GM12873 (cell line): ENCODE measurements around the gene TMEM236.

ENCODE experiments used
- TF ChIP-seq, protein P1 (sequence below): IDR thresholded peaks from 2 replicates; pipeline ENCODE4 v1.5.1; 2012; ENCODE audit warnings: low read depth, mild to moderate bottlenecking, moderate library complexity, low read length, control low read depth; ENCODE audit not compliant: insufficient read depth; ENCODE audit errors: missing control alignments

TMEM236 gene

DNA sequence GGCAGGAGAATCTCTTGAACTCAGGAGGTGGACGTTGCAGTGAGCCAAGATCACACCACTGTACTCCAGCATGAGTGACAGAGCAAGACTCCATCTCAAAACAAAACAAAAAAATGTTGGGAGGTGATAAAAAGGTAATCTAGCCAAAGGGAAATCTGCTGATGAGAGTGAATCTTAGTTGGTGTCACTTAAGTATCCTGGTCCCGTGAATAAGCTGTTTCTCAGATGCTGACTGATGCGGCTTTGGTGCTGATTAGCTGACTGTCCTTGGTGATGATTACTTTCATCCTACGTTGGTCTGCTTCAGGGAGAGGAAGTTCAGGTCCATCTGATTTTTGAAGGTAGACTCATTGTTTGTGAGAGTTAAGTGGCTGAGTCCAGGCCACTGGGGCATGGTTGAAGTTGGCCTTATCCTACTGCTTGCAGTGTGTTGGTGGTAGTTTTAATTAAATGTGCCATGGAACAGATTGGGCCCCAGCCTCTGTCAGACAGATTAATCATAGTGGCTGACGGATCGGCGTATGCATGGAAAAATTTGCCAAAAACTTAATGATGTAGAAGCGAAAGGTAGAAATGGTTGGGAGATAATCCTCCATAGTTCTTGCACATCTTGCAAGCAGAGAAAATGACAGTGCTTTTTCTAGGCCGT, 17.4 kb upstream of the TMEM236 start:
- TF ChIP-seq, protein P1, sequence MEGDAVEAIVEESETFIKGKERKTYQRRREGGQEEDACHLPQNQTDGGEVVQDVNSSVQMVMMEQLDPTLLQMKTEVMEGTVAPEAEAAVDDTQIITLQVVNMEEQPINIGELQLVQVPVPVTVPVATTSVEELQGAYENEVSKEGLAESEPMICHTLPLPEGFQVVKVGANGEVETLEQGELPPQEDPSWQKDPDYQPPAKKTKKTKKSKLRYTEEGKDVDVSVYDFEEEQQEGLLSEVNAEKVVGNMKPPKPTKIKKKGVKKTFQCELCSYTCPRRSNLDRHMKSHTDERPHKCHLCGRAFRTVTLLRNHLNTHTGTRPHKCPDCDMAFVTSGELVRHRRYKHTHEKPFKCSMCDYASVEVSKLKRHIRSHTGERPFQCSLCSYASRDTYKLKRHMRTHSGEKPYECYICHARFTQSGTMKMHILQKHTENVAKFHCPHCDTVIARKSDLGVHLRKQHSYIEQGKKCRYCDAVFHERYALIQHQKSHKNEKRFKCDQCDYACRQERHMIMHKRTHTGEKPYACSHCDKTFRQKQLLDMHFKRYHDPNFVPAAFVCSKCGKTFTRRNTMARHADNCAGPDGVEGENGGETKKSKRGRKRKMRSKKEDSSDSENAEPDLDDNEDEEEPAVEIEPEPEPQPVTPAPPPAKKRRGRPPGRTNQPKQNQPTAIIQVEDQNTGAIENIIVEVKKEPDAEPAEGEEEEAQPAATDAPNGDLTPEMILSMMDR, result no peak

DNA sequence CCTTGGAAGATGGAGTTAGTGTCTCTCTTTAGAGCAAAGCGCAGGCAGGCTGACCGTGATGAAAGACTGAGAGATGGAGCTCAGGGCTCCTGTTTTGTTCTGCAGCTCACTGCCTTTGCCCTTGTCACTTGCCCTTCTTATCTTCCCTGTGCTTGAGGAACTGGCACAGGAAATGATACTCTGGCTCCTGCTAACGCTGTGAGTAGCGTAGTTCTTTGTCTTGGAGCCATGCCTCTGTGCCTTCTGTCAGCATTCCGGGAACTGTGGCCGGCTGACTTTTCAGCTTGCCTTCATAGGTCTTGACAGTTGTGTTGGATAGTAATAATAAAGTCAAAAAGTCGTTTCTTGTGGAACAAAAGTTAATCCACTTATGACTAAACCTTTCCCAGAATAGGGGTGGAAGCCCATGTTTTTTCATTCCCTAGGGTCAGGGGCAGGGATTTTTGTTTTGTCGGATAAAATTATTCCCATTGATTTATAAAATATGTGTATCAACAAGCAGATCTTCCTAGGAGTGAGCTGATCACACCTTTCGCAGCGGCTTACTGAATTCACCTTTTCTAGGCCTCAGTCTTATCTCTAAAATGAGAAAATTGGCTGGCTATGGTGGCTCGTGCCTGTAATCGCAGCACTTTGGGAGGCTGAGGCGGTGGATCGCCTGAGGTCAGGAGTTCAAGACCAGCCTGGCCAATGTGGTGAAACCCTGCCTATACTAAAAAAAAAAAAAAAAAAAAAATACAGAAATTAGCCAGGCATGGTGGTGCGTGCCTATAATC, 16.6 kb upstream of the TMEM236 start:
- TF ChIP-seq, protein P1, result no peak

DNA sequence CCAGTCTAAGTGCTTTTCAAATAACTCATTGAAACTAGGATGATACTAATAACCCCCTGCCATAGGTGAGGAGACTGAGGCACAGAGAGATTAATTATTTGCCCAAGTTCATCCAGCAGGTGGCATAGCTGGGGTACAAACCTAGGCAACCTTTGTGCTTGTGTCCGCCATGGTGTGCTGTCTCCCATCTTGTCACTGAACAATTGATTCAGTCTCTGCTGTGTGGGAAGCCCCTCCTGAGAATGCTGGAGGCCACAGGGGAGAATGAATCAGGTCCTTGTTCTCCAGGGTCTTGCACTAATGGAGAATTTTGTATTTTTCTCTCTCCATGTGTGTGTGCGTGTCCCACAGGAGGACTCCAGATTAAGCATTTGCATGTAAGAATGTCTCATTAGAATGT, 15.8 kb upstream of the TMEM236 start:
- TF ChIP-seq, protein P1, result no peak

DNA sequence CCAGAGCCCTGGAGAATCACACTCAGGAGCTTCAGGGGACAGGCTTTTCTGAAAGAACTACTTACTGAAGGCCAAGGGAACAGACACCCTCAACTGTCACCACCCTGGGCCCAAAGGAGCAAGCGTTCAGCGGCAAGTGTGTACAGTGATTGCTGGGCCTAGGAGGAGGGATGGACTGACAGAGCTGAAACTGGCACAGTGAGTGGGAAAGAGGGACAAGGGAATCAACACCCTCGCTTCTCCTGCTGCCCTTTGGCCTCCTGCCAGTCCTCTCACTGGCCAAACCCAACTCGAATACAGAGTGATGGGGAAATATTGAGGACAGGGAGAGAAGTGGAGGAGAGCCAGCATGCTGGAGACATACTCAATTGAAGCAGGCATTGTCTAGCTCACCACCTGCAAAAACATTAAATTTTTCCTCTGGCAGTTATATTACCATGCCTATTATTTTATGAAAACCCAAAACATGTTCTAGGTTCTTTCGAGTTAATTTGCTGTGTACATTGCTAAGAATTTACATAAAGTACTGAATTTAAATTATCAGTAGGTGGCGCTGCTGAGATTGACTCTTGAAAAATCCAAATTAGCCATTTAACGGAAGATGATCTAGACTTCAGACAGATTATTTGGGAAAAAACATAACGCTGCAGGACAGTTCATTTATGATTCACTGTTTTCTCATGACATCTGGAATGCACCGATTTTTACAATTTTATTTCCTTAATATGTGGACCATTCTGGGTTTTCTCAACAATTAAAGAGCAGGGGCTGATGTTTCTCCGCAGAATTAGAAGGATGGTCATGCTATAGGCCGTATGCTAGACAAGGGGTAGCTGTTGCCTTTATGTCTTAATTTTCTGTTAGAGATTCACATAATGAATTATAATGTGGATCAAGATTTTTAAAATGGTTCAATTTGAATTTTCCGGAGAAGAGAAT, 14.7 kb upstream of the TMEM236 start:
- TF ChIP-seq, protein P1, result peak; percentile 53

DNA sequence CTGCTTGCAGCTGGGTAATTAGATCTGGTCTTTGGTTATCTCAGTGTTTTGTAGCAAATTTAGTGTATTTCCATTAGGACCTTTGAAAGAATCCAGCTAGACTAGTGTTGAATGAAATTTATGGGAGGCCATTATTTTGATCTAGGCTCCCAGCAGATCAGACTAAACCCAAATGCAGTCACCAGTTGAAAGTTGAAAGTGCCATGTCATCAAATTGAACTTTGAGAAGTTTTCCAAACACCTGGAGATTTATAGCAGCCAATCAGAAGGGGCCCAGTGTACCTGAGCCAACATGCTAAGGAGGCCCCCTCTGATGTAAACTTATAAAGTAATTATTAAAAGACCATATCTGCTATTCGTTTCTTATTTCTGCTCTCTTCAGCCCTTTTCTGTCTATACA, 11.3 kb upstream of the TMEM236 start:
- TF ChIP-seq, protein P1, result no peak

DNA sequence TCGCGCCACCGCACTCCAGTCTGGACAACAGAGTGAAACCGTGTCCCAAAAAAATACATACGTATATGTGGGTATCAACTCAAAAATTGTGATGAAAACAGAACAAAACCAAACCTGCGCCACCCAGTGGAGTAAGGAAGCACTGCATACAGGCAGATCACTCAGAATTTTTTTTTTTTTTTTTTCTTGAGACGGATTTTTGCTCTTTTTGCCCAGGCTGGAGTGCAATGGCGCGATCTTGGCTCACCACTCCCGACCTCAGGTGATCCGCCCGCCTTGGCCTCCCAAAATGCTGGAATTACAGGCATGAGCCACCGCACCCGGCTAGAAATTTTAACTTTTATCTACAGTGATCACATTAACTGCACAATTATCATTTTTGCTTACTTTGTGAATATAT, 9.1 kb upstream of the TMEM236 start:
- TF ChIP-seq, protein P1, result peak; percentile 80

DNA sequence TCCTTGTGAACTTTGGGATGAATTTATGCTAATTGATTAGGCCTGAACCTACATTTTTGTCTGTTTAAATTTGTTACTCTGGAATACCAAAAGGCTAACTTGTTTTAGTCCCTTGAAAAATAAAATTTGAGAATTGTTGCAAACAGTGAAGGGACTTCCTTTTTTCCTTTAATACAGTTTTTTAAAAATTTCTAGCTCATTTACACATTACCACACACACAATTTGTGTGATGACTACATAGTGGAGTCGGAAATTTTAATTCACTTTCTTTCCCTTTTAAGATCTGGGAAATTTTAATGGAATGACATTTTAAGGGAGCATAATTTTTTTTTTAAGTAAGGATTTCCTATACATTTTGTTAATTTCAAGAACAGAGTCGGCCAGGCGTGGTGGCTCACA, 8.6 kb upstream of the TMEM236 start:
- TF ChIP-seq, protein P1, result no peak
